ENCODE measurements around the gene NRG3.

GRCh38 chr10:83023662-83024061, 1148.7 kb downstream of the NRG3 start:
- no peak for TF ChIP-seq POLR2A (IDR thresholded peaks at IDR 0.05; ENCODE audit: low read depth, low read length)
- TF ChIP-seq POLR2AphosphoS5 (IDR thresholded peaks at IDR 0.05; ENCODE audit: low read depth, low read length) = no peak
- no peak for TF ChIP-seq TAF1 (IDR thresholded peaks at IDR 0.05; ENCODE audit: borderline replicate concordance, low read depth, low read length)

Measured in GM12892 (cell line).